ENCODE data around the gene LINGO4. TPM values are rescaled to one million over a fixed set of nuclear protein-coding genes. Genes with fewer than 3 reads are reported as not detected.

Gene LINGO4, protein sequence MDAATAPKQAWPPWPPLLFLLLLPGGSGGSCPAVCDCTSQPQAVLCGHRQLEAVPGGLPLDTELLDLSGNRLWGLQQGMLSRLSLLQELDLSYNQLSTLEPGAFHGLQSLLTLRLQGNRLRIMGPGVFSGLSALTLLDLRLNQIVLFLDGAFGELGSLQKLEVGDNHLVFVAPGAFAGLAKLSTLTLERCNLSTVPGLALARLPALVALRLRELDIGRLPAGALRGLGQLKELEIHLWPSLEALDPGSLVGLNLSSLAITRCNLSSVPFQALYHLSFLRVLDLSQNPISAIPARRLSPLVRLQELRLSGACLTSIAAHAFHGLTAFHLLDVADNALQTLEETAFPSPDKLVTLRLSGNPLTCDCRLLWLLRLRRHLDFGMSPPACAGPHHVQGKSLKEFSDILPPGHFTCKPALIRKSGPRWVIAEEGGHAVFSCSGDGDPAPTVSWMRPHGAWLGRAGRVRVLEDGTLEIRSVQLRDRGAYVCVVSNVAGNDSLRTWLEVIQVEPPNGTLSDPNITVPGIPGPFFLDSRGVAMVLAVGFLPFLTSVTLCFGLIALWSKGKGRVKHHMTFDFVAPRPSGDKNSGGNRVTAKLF
- total RNA-seq, result not detected in 2 replicates

GRCh38 chr1:151805066-151805820 lies at the start of gene LINGO4:
Gene LINGO4, minus strand, starts transcription at chr1:151805419. Its CDS starts 2,715 bp downstream, at chr1:151802704.

GRCh38 chr1:151853411-151853943 lies 48.3 kb upstream of the LINGO4 start, which contains the start of gene THEM5:
Gene THEM5, minus strand, starts transcription at chr1:151853712. Its CDS starts 147 bp downstream, at chr1:151853565.

GRCh38 chr1:151839457-151840403 lies 34.5 kb upstream of the LINGO4 start, which contains the start of gene C2CD4D:
Gene C2CD4D, minus strand, starts transcription at chr1:151839820. Its CDS starts 831 bp downstream, at chr1:151838989.

DNA sequence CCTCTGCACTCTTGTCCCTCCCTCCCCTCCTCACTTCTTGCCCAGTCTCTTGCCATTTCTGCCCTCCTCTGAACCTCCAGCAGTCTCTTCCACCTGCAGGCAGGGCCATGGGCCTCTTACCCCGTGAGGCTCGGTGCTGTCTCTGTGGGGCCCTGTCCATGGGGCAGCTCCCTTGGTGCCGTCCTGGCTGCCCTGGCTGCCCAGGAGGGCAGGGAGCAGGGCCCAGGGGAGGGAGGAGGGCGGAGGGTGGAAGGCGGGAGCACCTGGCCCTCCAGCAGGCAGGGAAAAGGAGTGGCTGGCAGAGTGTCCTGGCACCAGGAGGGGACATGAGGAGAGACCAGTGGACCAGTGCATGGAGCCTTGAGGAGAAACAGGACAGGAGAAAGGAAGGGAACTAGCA lies 26.4 kb upstream of the LINGO4 start, which contains the start of gene RORC:
TSS of gene RORC (minus strand) at position 198 of the 400 bp plus-strand sequence. CDS start at position 160, 38 bp downstream.

DNA sequence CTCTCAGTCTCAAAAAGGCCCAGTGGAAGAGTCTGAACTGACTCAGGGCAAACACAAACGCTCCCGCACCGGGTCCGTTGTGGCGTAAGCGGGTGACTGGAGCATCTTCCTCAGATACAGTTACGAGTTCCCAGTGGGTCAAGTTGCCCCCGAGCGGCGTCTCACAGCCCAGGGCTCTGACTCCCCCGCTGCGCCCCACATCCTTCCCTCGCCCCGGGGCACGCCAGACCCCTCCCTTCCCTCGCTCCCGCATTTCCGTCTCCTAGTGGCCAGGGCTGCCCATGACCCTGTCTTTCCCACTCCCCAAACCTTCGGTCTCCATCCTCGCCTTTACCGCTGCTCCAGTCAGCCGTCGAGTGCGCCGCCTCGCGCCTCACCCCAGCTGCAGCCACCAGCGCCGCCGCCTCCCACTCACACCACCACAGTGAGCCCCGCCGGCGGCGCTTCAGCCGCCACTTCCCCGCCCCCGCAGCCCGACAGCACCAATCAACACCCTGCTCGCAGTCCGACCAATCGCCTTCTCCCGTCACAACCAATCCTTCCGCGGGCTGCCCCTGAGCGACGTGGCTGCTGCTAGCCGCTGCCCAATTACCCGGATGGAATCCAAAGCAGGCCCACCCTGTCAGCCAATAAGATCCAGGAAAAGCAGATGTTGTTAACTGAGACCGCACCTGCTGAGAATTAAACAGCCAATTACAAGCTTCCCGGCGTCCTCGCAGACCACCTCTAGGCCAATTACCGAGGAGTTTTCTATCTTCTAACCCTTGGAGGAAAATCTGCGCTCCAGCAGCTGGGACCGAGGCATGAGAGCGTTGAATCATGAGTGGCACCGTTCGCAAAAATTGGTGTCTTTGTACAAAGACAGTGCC lies 14.9 kb downstream of the LINGO4 start, which contains the start of gene TDRKH:
TSS of gene TDRKH (minus strand) at position 430 of the 869 bp plus-strand sequence. CDS start 7,478 bp downstream, outside the sequence.

GRCh38 chr1:151762941-151763921 lies 42.0 kb downstream of the LINGO4 start, which contains the start of gene MRPL9:
Gene MRPL9, minus strand, starts transcription at chr1:151763496. Its CDS starts 17 bp downstream, at chr1:151763479.

Small RNAs within 50 kb of the gene (small RNA-seq; reads per million reads assigned to genes)
- gene RF00019, result not detected

Other genes starting within 250 kb of the LINGO4 start
- gene SNX27, start 193.4 kb downstream of the LINGO4 start, total RNA-seq, result 19.3 and 23.6 TPM in 2 replicates
- gene CELF3, start 88.6 kb downstream of the LINGO4 start, total RNA-seq, result not detected in 2 replicates
- not detected in 2 replicates for gene RIIAD1, start 83.9 kb downstream of the LINGO4 start, total RNA-seq
- gene MRPL9, start 41.9 kb downstream of the LINGO4 start, total RNA-seq, result 91.2 and 104 TPM in 2 replicates
- gene TDRKH, start 14.9 kb downstream of the LINGO4 start, total RNA-seq, result 2.4 and 4.8 TPM in 2 replicates
- gene RORC, start 26.4 kb upstream of the LINGO4 start, total RNA-seq, result not detected in 2 replicates
- under 0.01 and 0.33 TPM in 2 replicates for gene C2CD4D, start 34.4 kb upstream of the LINGO4 start, total RNA-seq
- not detected in 2 replicates for gene THEM5, start 48.3 kb upstream of the LINGO4 start, total RNA-seq
- gene THEM4, start 104.1 kb upstream of the LINGO4 start, total RNA-seq, result 8.9 and 13.3 TPM in 2 replicates
- gene S100A10, start 188.4 kb upstream of the LINGO4 start, total RNA-seq, result 455 and 612 TPM in 2 replicates
- 348 and 669 TPM in 2 replicates for gene S100A11, start 231.6 kb upstream of the LINGO4 start, total RNA-seq

Measured in placental epithelial cell (primary cell).